Ovary (tissue), 9 donors: ENCODE data around the gene CCNC. TPM values are rescaled to one million over a fixed set of nuclear protein-coding genes. Genes with fewer than 3 reads are reported as not detected.

Source experiments
- DNase-seq, 5 donors: peaks; one replicate each; pipeline ENCODE4 v3.0.0-alpha.2; 2019 to 2020
- H3K27ac ChIP-seq, 2 donors: fragments of 200-600 bp; one replicate each; pipeline versions ENCODE4 v1.5.1 to v1.8.0; 2019 to 2022
- H3K27me3 ChIP-seq: fragments of 200-600 bp; one replicate; pipeline ENCODE4 v1.8.0; 2022
- H3K36me3 ChIP-seq: fragments of 200-600 bp; sonication (generic); one replicate; pipeline ENCODE4 v1.5.1; 2019
- H3K4me1 ChIP-seq: one replicate; pipeline ENCODE4 v1.8.1; 2013; ENCODE audit warnings: mild to moderate bottlenecking, moderate library complexity; ENCODE audit not compliant: insufficient read depth
- H3K4me3 ChIP-seq: fragments of 200-600 bp; sonication (generic); one replicate; pipeline ENCODE4 v1.5.1; 2017
- H3K9me3 ChIP-seq, 2 donors: fragments of 200-600 bp in 1 of 2; sonication (generic) in 1 of 2; one replicate each; pipeline versions ENCODE4 v1.5.1 to v1.8.1; 2013 to 2019; ENCODE audit warnings: mild to moderate bottlenecking in 1 of 2, moderate library complexity in 1 of 2
- CTCF ChIP-seq, 3 donors: fragments of 450-650 bp in 2 of 3; fragments of 200-600 bp in 1 of 3; IDR thresholded peaks; one replicate each; pipeline versions ENCODE4 v1.5.1 to v1.8.0; 2016 to 2022; ENCODE audit warnings: antibody characterized with exemption in 3 of 3, mild to moderate bottlenecking in 1 of 3
- EP300 ChIP-seq: sonication (generic); formaldehyde crosslinking; IDR thresholded peaks from one replicate; pipeline ENCODE4 v1.6.1; 2017; ENCODE audit warnings: antibody characterized with exemption
- POLR2A ChIP-seq: fragments of 450-650 bp; IDR thresholded peaks from one replicate; pipeline ENCODE4 v1.6.1; 2017; ENCODE audit warnings: antibody characterized with exemption, mild to moderate bottlenecking, moderate library complexity
- WGBS, 3 donors: extraction: QIAGEN DNeasy Blood & Tissue Kit in 1 of 3; methylation state at CpG; one replicate each; pipeline versions ENCODE4 v1.1.5 to v1.1.7; 2013 to 2017; 5-methylcytosine and 5-hydroxymethylcytosine counted together
- intact Hi-C, 4 donors: fragments of 100-400 bp; cut with DNase I; formaldehyde crosslinking; loops; one replicate each; pipeline versions ENCODE4 v1.11.0 to v1.15.1; 2022 to 2023
- polyA plus RNA-seq, 2 donors: library from polyadenylated mRNA; stranded (reverse); fragments of 200-250 nt in 1 of 2; fragments of 350-450 nt in 1 of 2; fragmentation: Illumina TruSeq in 1 of 2; extraction: RNeasy Lipid Tissue Mini Kit (QIAGEN cat#74804) in 1 of 2; gene quantifications; one replicate each; pipeline ENCODE4 v1.2.3, GENCODE V29; 2013 to 2014
- total RNA-seq, 7 donors: library from RNA; depleted of rRNA in 2 of 7; stranded (reverse); fragments of >200 nt in 2 of 7; fragmentation: NEBNext Ultra II Directional in 3 of 7; extraction: Animal tissue kit (Norgen Biotek cat#: 25700) in 3 of 7; gene quantifications; one replicate each; pipeline versions ENCODE4 v1.1.0 to v1.2.4, GENCODE V29; 2016 to 2023
- donor health status: DM: no; HTN: no; CAD: no; lungs with moderate emphysema.
- donor health status: DM: no; HTN: no; CAD: no.
- donor health status: Bipolar disorder and iron deficiency.
- donor health status: DM: yes; HTN: yes; CAD: no.
- donor health status: DM: no; HTN: no; CAD: no.
- donor health status: DM: yes; HTN: yes; CAD: no.

CCNC gene
- total and polyA plus RNA-seq, 9 donors, result 19.4 to 42.4 (median 28.9) TPM

- H3K36me3 ChIP-seq, result no peaks in the 10 kb centered on the region
- H3K9me3 ChIP-seq, result no peaks in the 10 kb centered on the region
- intact Hi-C loops, result no loop called here
- H3K27me3 ChIP-seq, result no peaks in the 10 kb centered on the region
- H3K4me1 ChIP-seq, result no peaks in the 10 kb centered on the region
- WGBS, 3 donors, result 89 to 100% (median 93%) methylated on average over 1 of the region's 1 CpG
- H3K4me3 ChIP-seq, result no peak overlapping the region
- no peak for TF ChIP-seq CTCF (IDR thresholded peaks at IDR 0.05)
- no peak for TF ChIP-seq EP300
- TF ChIP-seq POLR2A, result no peak
- H3K27ac ChIP-seq, result no peak overlapping the region
- DNase-seq, result no peak
Observed at GRCh38 chr6:99530627-99531026, 37.8 kb downstream of the CCNC start.

GRCh38 chr6:99522531-99522930 lies 45.9 kb downstream of the CCNC start:
- Histone ChIP-seq H3K4me1 (no peaks in the 10 kb centered on the region), H3K36me3 (no peaks in the 10 kb centered on the region), H3K27me3 (no peaks in the 10 kb centered on the region), H3K9me3 (no peaks in the 10 kb centered on the region), H3K27ac (no peak overlapping the region), H3K4me3 (no peak overlapping the region)
- peak in 1 of 5 donors; percentile 22 for DNase-seq
- TF ChIP-seq EP300 (no peak), POLR2A (no peak), CTCF (IDR thresholded peaks at IDR 0.05) (no peak)
- intact Hi-C loops, result no loop called here
- 67 to 78% (median 73%) methylated on average over 4 of the region's 4 CpGs for WGBS, 3 donors

- Histone ChIP-seq H3K9me3 (no peaks in the 10 kb centered on the region), H3K27ac (peak overlapping the region; percentile 40 to 95), H3K4me3 (peak overlapping the region; percentile 89), H3K36me3 (no peaks in the 10 kb centered on the region), H3K27me3 (no peaks in the 10 kb centered on the region), H3K4me1 (no peaks in the 10 kb centered on the region)
- peak; percentile 23 to 46 (median 35) for DNase-seq
- TF ChIP-seq CTCF (IDR thresholded peaks at IDR 0.05) (no peak), POLR2A (no peak), EP300 (no peak)
- intact Hi-C loops, result no loop called here
- 12 to 16% (median 16%) methylated on average over 9 of the region's 9 CpGs for WGBS, 3 donors
Observed at GRCh38 chr6:99521633-99522151, 46.8 kb downstream of the CCNC start.

GRCh38 chr6:99520855-99521632 lies 47.4 kb downstream of the CCNC start:
- Histone ChIP-seq H3K27me3 (no peaks in the 10 kb centered on the region), H3K36me3 (no peaks in the 10 kb centered on the region), H3K4me1 (no peaks in the 10 kb centered on the region), H3K9me3 (no peaks in the 10 kb centered on the region), H3K27ac (peak overlapping the region; percentile 40 to 95), H3K4me3 (peak overlapping the region; percentile 89)
- intact Hi-C loops, result no loop called here
- DNase-seq, result peak; percentile 78 to 88 (median 84)
- WGBS, 3 donors, result 0% methylated on average over 47 of the region's 47 CpGs
- TF ChIP-seq EP300 (no peak), CTCF (IDR thresholded peaks at IDR 0.05) (peak; percentile 72 to 88 (median 77)), POLR2A (peak; percentile 90)
